Ureter (tissue), 1 donor: ENCODE data around the gene NCOA3. TPM values are rescaled to one million over a fixed set of nuclear protein-coding genes. Genes with fewer than 3 reads are reported as not detected.

Experiments used
- DNase-seq: peaks from one replicate; pipeline ENCODE4 v3.0.0-alpha.2; 2020; ENCODE audit warnings: low spot score
- total RNA-seq: library from RNA; stranded (reverse); gene quantifications from one replicate; pipeline ENCODE4 v1.2.4, GENCODE V29; 2023
- donor health status: DM: yes; HTN: yes; CAD: no.

The NCOA3 gene
- total RNA-seq, 1 donor from 2014 or later, result 60.0 TPM

DNA sequence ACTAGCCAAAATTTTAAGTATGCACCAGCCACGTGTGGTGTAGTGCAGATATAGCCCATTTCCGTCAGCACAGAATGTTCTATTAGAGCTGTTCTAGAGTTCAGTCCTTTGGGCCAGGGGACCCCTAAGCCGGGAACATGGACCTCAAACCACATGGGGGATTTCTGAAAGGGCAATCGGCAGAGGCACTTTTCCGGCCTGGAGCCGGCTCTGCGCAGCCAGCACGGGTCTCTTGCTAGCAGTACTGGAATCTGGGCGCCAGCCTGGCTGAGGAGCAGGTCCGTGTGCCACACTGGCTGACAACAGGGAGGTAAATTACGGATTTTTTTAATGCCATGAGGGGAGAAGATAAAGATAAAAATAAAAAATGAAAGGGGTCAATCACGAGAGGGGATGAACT, 163.1 kb downstream of the NCOA3 start:
- DNase-seq, result no peak

DNA sequence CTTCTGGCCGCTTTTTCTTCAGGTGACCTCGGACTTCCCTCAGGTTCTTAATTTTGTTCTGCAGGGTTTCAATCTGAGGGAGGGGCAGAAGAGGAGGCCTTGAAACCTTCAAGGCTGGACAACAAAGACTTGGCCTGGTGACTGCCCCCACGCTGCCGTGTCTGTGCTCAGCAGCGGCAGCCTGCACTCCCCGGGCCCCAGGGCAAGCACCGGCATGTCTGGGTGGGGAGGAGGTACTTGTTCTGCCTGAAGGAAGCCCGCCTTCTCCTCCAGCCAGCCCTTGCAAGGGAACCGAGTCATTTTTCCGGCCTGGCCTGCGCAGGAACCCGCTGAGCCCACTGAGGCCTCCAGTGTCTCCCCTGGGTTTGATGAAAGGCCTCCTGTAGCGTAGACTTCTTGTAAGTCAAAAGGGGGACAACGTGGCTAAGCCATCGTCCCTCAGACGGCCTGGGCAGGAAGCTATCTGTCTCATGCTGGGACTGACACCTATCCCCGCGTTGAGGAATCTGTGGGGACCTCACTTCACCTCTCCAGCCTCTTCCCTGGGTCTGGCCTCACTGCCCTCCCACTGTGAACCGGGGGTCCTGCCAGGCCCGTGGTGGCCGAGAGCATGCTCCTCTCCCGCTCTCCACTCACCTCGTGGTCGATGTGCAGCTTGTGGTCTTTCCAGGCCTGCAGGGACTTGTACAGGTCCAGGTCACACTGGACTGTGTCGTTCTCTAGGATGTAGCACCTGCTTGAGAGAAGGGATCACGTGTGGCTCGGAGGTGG, 163.7 kb downstream of the NCOA3 start:
- peak; percentile 84 for DNase-seq

- no peak for DNase-seq
These were observed 164.6 kb downstream of the NCOA3 start for GRCh38 chr20:47666304-47666703.

GRCh38 chr20:47667086-47667485, 165.4 kb downstream of the NCOA3 start:
- DNase-seq, result no peak

DNA sequence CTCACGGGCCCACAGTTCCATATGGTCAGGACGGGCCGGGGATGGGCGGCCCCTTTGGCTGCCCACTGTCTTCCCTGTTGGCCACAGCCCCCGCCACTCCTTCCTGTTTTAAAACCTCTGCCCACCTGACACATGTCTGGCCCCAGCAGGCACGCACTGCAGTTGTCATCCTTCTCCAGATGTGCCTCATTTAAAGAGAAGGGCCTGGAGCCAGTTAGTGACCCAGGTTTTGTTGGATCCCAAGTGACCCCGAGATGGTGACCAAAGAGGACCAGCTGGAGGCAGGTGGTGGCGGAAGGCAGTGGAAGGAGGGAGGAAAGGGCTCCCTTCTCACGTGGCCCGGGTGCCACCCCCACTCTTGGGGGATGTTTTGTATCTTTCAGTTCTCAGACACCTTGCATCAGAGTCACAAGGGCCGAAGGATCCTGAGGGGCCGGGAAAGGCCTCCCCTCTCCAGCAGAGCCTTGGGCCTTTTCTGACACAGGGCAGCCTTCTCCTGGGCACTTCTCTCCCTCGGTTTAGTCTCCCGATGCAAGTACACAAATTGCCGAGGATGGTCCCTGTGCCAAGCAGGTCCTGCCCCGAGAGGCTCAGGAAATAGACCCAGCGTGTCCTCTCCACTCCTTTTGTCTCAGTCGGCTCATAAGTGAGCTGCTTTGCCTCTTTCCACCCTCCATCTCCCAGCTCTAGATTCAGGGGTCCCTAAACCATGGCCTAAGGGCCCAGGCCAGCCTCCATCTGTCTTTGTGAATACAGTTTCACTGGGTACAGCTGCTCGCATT, 166.0 kb downstream of the NCOA3 start:
- DNase-seq, result no peak

GRCh38 chr20:47668313-47669151, 166.8 kb downstream of the NCOA3 start:
- DNase-seq, result no peak

- no peak for DNase-seq
These were observed 167.4 kb downstream of the NCOA3 start for GRCh38 chr20:47669152-47669425.

GRCh38 chr20:47669489-47669888, 167.8 kb downstream of the NCOA3 start:
- no peak for DNase-seq

DNA sequence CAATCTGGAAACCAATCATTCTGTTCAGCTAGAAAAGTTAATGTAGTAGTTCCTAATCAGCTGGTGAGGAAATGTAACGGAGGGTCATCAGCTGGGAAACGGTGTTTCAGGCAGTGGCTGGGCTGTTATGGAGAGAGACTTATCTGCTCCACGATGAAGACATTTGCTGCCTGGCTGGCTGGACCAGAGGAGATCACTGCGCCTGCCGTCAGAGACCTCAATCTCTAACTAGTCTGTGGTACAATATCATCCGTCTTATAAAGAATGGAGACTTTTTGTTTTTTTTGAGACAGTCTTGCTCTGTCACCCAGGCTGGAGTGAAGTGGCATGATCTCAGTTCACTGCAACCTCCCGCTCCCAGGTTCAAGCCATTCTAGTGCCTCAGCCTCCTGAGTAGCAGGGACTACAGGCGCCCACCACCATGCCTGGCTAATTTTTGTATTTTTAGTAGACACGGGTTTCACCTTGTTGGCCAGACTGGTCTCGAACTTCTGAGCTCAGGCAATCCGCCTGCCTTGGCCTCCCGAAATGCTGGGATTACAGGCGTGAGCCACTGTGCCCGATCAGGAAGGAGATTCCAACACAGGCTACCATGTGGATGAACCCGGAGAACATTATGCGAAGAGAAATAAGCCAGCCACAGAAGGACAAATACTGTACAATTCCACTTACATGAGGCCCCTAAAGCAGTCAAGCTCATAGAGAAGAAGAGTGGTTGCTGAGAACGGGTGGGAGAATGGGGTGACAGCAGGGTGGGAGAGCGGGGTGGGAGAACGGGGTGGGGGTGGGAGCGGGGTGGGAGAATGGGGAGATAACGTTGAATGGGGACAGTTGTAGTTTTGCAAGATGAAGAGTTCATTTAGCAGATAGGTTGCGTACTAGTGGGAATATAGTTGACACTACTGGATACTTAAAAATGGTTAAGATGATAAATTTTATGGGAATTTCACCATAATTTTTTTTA, 168.5 kb downstream of the NCOA3 start:
- DNase-seq, result no peak

- DNase-seq, result no peak
These were observed 169.2 kb downstream of the NCOA3 start for GRCh38 chr20:47670913-47671312.

DNA sequence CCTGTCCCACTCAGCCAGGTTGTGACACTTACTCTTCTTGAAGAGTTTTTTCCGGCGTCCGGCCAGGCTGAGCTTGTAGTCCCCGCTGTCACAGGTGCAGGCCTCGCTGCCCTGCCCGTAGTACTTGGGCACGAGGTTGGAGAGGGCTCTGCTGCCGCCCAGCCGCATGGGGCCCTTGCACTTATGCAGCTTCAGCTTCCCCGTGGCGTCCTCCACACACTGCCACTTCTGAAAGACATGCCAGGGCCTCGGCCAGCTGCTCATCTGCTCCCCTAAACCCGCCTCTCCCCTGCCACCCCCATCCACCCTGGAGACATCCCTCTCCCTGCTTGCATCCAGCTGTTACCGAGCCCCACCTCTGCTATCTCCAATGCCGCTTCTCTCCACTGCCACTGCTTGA, 170.5 kb downstream of the NCOA3 start:
- no peak for DNase-seq

DNA sequence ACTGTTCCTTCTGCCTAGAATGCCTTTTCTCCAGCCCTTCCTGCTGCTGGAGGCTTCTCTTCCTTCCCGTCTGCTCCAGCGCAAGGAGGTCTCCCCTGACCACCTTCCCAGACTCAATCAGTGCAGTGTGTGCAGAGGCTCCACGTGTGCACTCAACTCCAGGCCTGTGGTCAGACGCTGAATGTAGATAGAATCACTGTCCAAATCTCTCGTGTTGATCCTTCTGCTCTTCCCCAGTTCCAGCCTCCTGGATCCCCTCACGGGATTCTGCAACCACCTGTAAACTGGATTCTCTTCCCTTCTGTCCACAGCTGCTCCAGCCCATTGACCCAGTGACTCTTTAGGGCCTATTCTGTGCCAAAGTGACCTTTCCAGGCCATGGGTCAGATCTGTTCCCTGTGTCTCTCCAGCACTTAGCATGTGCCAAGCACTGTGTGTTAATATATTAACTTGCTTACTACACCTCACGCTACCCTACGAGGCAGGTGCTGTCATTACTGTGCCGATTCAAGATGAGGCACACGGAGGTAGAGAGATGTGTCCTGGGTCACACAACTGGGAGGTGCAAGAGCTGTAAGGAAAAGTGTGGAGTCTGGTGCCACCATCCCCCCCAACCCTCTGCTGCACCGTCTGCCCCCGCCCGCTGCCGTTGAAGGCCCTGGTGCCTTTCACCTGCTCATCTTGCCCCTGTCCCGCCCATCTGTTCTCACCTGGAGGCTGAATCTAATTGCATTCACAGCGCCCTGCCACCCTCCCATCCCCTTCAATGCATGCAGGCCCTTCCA, 171.4 kb downstream of the NCOA3 start:
- DNase-seq, result no peak

DNA sequence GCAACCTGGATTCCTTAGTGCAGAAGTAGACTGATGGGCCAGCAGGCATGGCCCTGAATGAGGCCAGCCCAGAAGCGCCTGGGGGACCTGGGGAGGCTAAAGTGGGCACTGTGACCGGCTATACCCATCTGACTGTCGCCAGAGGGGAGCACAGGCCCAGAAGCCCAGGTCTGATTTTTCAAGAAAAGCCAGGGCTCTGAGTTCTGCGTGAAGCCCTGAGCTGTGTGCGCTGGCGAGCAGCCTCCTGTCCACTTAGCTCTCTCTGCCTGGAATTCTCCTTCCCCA, 171.9 kb downstream of the NCOA3 start:
- DNase-seq, result no peak

DNA sequence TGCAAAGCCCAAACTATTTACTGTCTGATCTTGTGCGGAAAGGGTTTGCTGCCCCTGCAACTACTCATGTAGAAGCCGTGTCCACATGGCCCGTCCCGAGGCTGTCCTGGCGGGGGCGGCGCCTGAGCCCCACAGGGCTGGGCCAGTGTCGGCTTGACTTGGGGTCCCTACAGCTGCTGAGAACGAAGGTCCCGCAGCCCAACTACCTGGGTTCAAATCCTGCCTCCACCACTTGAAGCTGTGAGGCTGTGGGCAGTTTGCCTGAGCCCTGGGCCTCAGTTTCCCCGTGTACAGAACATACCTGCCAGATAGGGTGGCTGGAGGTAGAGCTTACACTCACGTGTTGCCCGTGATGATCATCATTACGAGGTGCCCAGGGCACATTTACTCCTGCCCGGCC, 172.5 kb downstream of the NCOA3 start:
- no peak for DNase-seq

GRCh38 chr20:47674686-47675085, 173.0 kb downstream of the NCOA3 start:
- no peak for DNase-seq

DNA sequence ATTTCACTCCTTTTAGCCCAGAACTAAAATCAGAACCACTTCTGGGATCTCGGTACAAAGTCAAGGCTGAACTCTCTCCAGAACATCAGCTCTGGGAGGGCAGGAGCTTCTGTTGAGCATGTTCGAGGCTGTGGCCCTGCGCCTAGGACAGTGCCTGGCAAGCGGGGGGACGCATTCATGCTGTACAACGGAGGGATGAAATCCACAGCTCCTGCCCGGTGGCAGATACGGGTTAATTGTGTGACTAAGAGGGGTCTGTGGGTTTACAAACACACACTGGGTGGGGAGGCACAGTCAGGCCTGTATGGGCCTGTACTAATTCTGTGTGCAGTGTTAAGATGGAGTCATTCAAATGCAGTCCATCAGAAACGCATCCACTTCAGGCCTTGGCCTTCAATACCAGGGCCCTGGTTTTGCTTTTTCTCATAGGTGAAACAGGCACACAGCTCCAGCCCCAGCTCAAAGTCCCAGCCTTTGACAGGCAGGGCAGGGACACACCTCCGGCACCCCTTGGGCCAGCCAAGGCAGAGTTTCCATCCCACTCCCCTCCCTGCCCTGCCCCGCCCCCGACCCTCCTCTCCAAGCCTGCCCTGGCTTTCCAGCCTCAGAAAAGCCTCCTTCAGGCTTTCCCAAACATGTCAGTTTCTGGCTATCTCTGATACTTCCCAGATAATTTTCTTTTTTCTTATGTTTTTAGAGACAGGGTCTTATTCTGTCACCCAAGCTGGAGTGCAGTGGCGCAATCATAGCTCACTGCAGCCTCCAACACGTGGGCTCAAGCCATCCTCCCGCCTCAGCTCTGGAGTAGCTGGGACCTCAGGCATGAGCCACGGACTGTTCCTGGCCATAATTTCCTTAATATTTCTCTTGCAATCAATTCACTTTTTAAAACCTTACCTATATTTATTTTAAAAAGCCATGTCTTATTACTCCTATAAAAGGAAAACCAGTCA, 173.8 kb downstream of the NCOA3 start:
- no peak for DNase-seq

DNA sequence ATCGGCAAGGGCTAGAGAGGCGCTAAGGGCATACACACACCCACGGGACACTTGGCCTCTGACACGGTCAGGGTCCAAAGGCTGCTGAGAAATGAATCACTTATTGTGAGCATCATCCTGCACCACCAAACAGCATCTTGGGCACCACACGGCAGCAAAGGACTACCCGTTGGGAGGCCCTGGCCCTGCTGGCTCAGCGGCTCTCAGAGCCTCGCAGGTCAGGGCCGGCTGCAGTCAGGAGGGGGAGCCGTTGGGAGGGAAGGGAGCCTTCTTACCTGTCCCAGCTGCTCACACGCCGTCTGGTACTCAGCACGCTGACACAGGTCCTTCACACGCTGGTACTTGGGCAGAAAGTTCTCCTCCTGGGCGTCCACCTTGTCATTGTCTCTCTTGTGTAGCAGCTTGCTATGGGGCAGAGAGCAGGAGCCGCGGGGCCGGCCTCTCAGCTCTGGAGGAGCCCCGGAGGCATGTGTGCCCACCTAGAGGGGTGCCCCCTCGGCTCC, 174.6 kb downstream of the NCOA3 start:
- DNase-seq, result no peak

GRCh38 chr20:47676912-47677634, 175.4 kb downstream of the NCOA3 start:
- no peak for DNase-seq
